ENCODE data around the gene WASF3.

The WASF3 gene

DNA sequence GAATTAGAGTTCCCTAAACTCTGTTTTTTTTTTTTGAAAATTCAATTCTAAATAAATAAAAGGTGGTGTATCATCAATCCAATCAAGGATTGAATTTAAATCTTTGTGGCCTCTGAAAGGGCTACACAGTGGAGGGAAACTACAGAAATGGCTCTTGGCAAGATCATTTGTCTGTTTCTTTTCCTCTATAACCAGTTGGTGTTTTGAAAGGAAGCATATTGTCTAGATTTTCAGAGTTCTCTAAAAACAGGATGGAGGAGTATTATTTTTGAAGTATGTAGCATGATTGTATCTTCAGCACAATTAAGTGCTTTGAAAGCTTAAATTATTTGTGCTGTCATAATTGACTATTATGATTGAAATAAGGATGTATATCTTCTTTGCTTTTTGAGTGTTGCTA lies 29.8 kb downstream of the WASF3 start:
- Mint-ChIP-seq H3K27ac (no peak overlapping the region), H3K27me3 (peaks cover 3% of the 10 kb centered on the region), H3K9me3 (no peaks in the 10 kb centered on the region), H3K4me1 (ENCODE audit: low read depth) (no peaks in the 10 kb centered on the region), H3K36me3 (ENCODE audit: low read depth) (no peaks in the 10 kb centered on the region), H3K4me3 (no peak overlapping the region)
- intact Hi-C loops (cut with micrococcal nuclease): no loop called here

DNA sequence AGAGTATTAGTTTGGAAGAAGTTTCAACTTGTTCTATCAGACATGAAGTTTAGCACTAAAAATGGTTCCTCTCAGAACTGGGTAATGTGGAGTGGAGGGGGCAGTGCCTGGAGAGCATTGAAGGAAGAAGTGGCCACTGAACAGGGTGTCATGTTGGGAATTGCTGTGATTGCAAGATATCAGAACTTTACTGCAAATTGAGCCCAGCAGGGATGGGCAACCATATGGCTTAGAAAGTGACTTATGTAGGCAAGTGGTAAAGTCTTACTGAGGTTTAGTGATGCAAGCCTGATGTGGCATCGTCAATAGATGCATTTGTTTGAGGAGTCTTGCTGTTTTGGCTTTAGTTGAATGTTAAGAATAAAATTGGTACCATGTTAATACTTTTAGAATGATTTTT lies 31.7 kb downstream of the WASF3 start:
- Mint-ChIP-seq H3K9me3 (no peaks in the 10 kb centered on the region), H3K27ac (no peak overlapping the region), H3K4me1 (ENCODE audit: low read depth) (no peaks in the 10 kb centered on the region), H3K4me3 (no peak overlapping the region), H3K36me3 (ENCODE audit: low read depth) (no peaks in the 10 kb centered on the region), H3K27me3 (peaks cover 3% of the 10 kb centered on the region)
- intact Hi-C loops (cut with micrococcal nuclease): no loop called here

DNA sequence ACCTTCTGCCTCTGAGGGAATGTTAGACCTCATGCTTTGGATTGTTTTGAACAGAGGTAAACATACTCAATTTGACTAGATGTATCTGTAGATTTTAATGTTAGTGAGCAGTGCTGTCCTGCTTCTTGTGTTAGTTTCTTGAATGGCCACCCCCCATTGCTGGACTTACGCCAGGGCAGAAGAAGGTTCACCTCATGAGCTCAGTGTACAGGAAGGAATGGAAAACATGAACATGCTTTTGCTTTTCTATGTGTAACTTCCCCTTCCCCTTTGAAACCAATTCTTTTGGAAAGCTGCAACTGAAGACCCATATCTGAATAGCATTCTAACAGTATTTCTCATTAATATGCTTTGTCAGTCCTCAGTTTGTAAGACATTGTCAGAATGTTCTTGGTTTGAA lies 32.3 kb downstream of the WASF3 start:
- intact Hi-C loops (cut with micrococcal nuclease): no loop called here
- Mint-ChIP-seq H3K4me1 (ENCODE audit: low read depth) (no peaks in the 10 kb centered on the region), H3K36me3 (ENCODE audit: low read depth) (no peaks in the 10 kb centered on the region), H3K27ac (no peak overlapping the region), H3K9me3 (no peaks in the 10 kb centered on the region), H3K27me3 (peaks cover 3% of the 10 kb centered on the region), H3K4me3 (no peak overlapping the region)

DNA sequence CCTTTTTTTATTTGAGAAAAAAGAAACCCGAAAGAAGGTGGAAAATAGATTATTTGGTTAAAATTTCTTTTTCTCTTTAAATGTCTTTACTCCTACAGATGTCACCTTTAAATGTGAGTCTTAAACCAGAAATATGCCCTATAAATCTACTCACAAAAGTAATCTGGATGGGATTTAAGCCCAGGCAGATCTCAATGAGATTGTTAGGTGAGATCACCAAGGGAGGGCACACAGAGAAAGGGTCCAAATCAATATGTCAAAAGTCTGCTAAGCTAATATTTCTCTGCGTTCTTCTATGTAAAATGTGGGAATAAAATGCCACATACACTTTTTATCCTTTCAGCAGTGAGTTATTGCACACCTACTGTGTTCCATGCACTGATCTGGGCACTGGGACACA lies 32.9 kb downstream of the WASF3 start:
- no peaks in the 10 kb centered on the region for H3K36me3 Mint-ChIP-seq (ENCODE audit: low read depth)
- H3K4me3 Mint-ChIP-seq: no peak overlapping the region
- H3K27ac Mint-ChIP-seq: no peak overlapping the region
- H3K9me3 Mint-ChIP-seq: no peaks in the 10 kb centered on the region
- peaks cover 3% of the 10 kb centered on the region for H3K27me3 Mint-ChIP-seq
- intact Hi-C loops (cut with micrococcal nuclease): no loop called here
- no peaks in the 10 kb centered on the region for H3K4me1 Mint-ChIP-seq (ENCODE audit: low read depth)

DNA sequence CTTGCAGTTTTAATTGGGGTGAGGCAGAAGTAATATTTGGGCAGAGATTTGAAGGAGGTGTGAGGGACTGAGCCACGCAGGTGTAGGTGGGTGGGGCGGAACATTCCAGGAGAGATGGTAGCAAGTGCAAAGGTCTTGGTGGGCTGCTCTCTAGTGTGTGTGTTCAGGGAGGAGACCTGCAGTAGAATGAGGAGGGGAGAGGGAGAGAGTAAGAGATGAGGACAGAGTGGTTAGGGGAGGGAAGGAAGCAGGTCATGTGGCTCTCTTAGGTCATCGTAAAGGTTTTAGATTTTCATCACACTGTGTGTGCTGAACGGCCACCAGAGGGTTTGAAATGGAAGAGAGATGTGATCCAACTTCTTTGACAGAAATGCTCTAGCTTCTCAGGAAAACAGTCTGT lies 33.5 kb downstream of the WASF3 start:
- intact Hi-C loops (cut with micrococcal nuclease): no loop called here
- H3K9me3 Mint-ChIP-seq: no peaks in the 10 kb centered on the region
- H3K27me3 Mint-ChIP-seq: peaks cover 3% of the 10 kb centered on the region
- H3K27ac Mint-ChIP-seq: no peak overlapping the region
- H3K4me1 Mint-ChIP-seq (ENCODE audit: low read depth): no peaks in the 10 kb centered on the region
- no peak overlapping the region for H3K4me3 Mint-ChIP-seq
- no peaks in the 10 kb centered on the region for H3K36me3 Mint-ChIP-seq (ENCODE audit: low read depth)

DNA sequence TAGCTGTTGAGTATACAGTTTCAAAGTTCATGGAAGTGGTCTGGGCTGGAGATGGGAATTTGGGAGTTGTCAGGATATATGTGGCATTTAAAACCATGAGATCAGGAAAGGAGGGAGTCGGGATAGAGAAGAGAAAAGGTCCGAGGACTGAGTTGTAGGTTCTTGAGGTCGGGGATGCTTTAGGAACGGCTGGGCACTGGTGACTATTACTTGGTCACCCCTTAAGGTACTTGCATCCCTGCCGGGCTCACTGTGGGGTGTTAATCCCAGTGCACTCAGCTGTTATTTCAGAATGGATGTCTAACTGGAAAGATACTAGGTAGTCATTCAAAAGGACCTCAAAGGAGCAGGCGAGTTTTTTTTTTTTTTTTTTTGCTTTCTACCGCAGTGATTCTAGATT lies 34.2 kb downstream of the WASF3 start:
- no peaks in the 10 kb centered on the region for H3K4me1 Mint-ChIP-seq (ENCODE audit: low read depth)
- intact Hi-C loops (cut with micrococcal nuclease): no loop called here
- H3K4me3 Mint-ChIP-seq: no peak overlapping the region

DNA sequence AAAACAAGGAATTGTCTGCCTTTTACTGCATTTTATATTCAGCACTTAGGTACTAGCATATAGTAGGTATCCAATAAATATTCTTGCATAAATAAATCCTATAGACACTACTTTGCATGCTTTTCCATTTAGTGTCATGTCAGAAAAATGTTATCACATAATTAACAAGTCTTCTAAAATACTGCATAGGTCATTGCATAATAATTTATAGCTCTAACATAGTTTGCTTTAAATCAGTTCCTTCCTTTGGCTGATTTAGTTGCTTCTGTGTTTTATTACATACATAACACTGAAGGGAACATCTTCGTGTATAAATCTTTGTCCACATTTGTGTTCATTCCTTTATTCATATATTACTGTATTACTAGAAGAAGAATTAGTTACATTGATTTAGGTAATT lies 36.2 kb downstream of the WASF3 start:
- peaks cover 9% of the 10 kb centered on the region for H3K9me3 Mint-ChIP-seq
- H3K36me3 Mint-ChIP-seq (ENCODE audit: low read depth): no peaks in the 10 kb centered on the region
- H3K27me3 Mint-ChIP-seq: peaks cover 3% of the 10 kb centered on the region
- no peak overlapping the region for H3K4me3 Mint-ChIP-seq
- no peaks in the 10 kb centered on the region for H3K4me1 Mint-ChIP-seq (ENCODE audit: low read depth)
- H3K27ac Mint-ChIP-seq: no peak overlapping the region
- intact Hi-C loops (cut with micrococcal nuclease): no loop called here

More for the DNA sequence above, 34.2 kb downstream of the WASF3 start:
- Mint-ChIP-seq H3K36me3 (ENCODE audit: low read depth) (no peaks in the 10 kb centered on the region), H3K27ac (no peak overlapping the region), H3K9me3 (no peaks in the 10 kb centered on the region), H3K27me3 (peaks cover 3% of the 10 kb centered on the region)

DNA sequence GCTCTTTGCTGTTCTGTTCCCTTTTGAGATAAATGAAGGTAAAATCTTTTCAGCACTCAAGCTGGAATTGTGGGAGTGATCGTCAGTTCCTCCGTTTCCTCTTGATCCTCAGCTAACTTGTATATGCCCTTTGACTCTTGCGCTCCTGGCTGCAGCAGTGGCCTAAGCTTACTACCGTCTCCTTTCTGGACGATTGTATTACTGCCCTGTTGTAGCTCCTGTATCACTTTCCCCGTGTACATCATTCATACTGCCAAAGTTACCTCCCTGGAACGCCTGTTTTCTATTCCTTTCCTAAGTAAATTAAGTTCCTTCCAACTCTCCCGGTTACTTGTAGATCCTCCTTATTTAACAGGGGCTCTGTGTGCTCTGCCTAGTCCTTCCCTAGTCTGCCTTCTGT lies 36.9 kb downstream of the WASF3 start:
- no peak overlapping the region for H3K4me3 Mint-ChIP-seq
- intact Hi-C loops (cut with micrococcal nuclease): no loop called here
- H3K36me3 Mint-ChIP-seq (ENCODE audit: low read depth): no peaks in the 10 kb centered on the region
- no peaks in the 10 kb centered on the region for H3K4me1 Mint-ChIP-seq (ENCODE audit: low read depth)
- no peak overlapping the region for H3K27ac Mint-ChIP-seq
- H3K9me3 Mint-ChIP-seq: peaks cover 9% of the 10 kb centered on the region
- peaks cover 3% of the 10 kb centered on the region for H3K27me3 Mint-ChIP-seq

DNA sequence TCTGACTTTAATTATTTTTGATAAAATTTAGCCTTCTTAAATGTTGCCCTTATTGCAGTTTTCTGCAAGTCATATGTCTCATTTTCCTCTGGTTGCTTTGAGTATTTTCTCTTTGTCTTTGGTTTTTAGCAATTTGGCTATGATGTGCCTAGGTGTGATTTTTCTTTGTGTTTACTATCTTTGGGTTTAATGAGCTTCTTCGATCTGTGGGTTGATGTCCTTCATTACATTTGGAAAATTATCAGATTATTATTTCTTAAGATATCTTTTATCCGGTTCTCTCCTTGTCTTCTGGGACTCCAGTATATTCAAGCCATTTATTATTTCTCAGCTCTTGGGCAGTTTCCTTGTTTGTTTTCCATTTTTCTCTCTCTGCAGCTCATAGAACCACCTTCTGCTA lies 39.0 kb downstream of the WASF3 start:
- no peaks in the 10 kb centered on the region for H3K27me3 Mint-ChIP-seq
- no peak overlapping the region for H3K4me3 Mint-ChIP-seq
- no peaks in the 10 kb centered on the region for H3K36me3 Mint-ChIP-seq (ENCODE audit: low read depth)
- peaks cover 9% of the 10 kb centered on the region for H3K9me3 Mint-ChIP-seq
- intact Hi-C loops (cut with micrococcal nuclease): no loop called here
- H3K4me1 Mint-ChIP-seq (ENCODE audit: low read depth): no peaks in the 10 kb centered on the region
- H3K27ac Mint-ChIP-seq: no peak overlapping the region

DNA sequence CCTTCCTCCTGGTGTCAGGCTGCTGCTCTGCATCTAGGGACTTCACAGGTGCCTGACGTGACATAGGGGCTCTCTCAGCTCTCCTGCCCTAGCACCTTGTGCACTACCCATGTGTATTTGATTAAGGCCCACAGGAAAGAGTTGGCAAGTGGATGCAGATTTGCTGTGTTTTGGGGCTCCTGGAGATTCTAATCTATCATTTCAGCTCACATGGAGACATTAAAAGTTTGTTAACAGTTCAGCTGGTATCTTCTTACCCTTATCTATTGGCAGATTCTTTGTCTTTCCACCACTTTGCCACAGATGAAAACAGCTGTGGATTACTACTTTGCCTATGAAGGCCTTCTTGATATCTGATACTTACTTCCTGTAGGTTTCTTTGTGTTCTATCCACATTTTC lies 41.9 kb downstream of the WASF3 start:
- intact Hi-C loops (cut with micrococcal nuclease): no loop called here
- H3K9me3 Mint-ChIP-seq: peaks cover 9% of the 10 kb centered on the region
- no peaks in the 10 kb centered on the region for H3K27me3 Mint-ChIP-seq
- H3K36me3 Mint-ChIP-seq (ENCODE audit: low read depth): no peaks in the 10 kb centered on the region
- no peak overlapping the region for H3K27ac Mint-ChIP-seq
- H3K4me3 Mint-ChIP-seq: no peak overlapping the region
- no peaks in the 10 kb centered on the region for H3K4me1 Mint-ChIP-seq (ENCODE audit: low read depth)

DNA sequence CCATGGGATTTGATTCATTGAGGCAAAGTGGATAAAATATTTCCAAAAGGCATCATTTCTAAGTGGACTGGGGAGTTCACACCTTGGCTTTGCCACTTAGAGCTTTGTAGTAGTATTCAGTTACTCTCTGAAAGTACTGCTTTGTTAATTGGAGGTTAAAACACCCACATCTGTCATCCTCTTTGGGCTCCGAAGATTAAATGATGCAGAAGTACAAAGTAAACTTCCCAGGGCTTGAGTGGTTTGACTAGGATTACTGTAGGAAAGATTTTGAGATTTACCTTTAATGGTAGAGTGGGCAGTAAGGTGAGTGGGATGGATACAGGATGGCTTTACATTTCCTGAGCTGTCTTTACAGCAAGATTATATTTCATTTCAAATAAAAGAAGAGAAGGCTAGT lies 42.4 kb downstream of the WASF3 start:
- Mint-ChIP-seq H3K36me3 (ENCODE audit: low read depth) (no peaks in the 10 kb centered on the region), H3K4me3 (no peak overlapping the region), H3K4me1 (ENCODE audit: low read depth) (no peaks in the 10 kb centered on the region), H3K27ac (no peak overlapping the region), H3K27me3 (no peaks in the 10 kb centered on the region), H3K9me3 (peaks cover 9% of the 10 kb centered on the region)
- intact Hi-C loops (cut with micrococcal nuclease): no loop called here

DNA sequence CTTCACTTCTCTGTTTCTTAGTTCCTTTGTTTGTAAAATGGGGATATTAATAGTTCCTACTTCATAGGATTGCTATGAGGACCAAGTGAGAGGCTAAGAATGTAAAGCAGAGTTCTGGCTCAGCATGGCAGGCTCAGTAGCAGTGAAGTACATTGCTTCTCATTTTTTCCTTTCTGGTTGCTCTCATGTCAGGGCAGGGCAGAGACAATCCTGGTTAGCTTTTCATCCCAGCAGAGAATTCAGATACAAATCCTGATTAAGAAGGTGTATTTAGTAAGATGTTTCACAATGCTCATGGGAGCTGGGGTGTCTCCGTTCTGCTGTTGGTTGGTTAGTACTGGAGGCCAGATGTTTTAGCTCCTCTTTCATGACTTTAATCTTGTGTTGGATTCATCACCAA lies 42.9 kb downstream of the WASF3 start:
- Mint-ChIP-seq H3K4me1 (ENCODE audit: low read depth) (no peaks in the 10 kb centered on the region), H3K9me3 (peaks cover 9% of the 10 kb centered on the region), H3K36me3 (ENCODE audit: low read depth) (no peaks in the 10 kb centered on the region), H3K27me3 (no peaks in the 10 kb centered on the region), H3K27ac (no peak overlapping the region), H3K4me3 (no peak overlapping the region)
- intact Hi-C loops (cut with micrococcal nuclease): no loop called here

DNA sequence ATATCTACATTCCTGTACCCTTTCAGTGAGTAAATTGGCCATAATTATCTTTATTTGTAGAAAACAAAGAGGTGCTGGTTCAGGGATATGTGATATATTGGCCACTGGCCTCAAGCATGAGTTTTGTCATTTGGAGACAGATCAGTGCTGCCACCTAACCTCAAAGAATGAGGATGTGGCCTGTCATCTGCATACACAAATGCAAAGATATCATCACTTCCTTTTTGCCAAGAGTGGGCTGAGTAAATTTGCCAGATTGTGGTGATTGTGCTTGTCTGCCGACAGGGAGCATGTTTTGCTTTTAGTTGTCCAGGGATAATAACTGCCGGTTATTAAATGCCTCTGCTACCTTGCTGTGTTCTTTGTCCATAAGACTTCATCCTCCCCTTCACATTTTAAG lies 44.2 kb downstream of the WASF3 start:
- Mint-ChIP-seq H3K4me1 (ENCODE audit: low read depth) (no peaks in the 10 kb centered on the region), H3K36me3 (ENCODE audit: low read depth) (no peaks in the 10 kb centered on the region), H3K9me3 (peaks cover 9% of the 10 kb centered on the region), H3K27me3 (no peaks in the 10 kb centered on the region), H3K4me3 (no peak overlapping the region), H3K27ac (no peak overlapping the region)
- intact Hi-C loops (cut with micrococcal nuclease): no loop called here

DNA sequence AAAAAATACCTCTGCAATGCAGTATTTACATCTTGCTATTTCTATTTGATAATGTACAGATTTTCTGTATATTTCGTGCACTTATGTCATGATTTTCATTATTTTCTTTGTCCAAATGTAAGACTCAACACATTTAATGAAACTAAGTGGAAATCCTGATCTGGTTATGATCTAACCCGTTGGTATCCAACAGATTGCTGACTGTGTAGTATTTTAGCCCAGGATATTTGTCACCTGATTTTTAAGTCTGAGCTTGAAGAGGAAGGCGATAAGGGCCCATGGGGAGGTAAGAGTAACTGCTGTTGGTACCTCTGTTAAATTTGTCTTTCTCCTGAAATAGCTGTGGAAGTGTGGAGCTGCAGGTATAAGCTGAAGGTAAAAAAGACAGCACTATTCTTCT lies 45.3 kb downstream of the WASF3 start:
- no peaks in the 10 kb centered on the region for H3K4me1 Mint-ChIP-seq (ENCODE audit: low read depth)
- H3K4me3 Mint-ChIP-seq: no peak overlapping the region
- no peak overlapping the region for H3K27ac Mint-ChIP-seq
- peaks cover 6% of the 10 kb centered on the region for H3K9me3 Mint-ChIP-seq
- intact Hi-C loops (cut with micrococcal nuclease): no loop called here
- H3K27me3 Mint-ChIP-seq: no peaks in the 10 kb centered on the region
- H3K36me3 Mint-ChIP-seq (ENCODE audit: low read depth): no peaks in the 10 kb centered on the region

DNA sequence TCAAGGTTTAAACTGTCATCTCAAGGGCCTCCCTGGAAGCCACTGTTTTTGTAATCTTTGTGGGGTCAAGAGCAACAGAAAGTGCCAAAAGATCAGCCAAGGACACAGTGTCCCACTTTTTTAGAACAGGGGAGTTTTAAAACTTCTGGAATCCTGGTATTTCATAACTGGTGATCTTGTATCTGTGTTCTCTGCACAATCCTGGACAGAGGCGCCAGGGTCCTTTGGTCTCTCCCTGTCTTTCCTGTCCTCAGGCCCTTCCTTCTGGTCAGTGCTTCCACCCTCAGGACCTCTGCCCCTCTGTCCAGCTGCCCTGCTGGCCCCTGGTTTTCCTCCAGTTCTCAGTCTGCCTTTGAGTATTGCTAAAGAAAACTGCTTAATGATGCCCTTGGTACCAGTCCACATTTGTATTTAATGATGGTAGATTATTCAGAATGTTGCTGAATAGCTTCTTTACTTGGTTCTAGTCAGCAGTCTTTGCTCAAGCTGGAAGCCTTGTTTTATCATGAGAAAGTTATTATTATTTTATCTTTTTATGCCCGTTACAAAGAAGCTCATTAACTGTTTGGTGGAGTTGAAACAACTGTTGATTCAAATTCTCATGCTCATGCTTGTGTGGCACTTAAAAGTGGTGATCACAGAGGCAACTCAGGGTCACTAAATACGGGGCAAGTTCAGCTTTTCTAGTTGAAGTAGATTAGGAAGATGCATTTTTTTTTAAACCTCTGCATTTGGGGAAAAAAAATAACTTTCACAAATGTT lies 47.5 kb downstream of the WASF3 start:
- H3K9me3 Mint-ChIP-seq: no peaks in the 10 kb centered on the region
- no peaks in the 10 kb centered on the region for H3K4me1 Mint-ChIP-seq (ENCODE audit: low read depth)
- no peaks in the 10 kb centered on the region for H3K27me3 Mint-ChIP-seq
- intact Hi-C loops (cut with micrococcal nuclease): no loop called here
- no peak overlapping the region for H3K4me3 Mint-ChIP-seq
- no peak overlapping the region for H3K27ac Mint-ChIP-seq
- H3K36me3 Mint-ChIP-seq (ENCODE audit: low read depth): no peaks in the 10 kb centered on the region
